MG63 (cell line): ENCODE measurements around the gene AKAP6. TPM values are rescaled to one million over a fixed set of nuclear protein-coding genes. Genes with fewer than 3 reads are reported as not detected.

Source experiments
- DNase-seq: peaks from one replicate; pipeline ENCODE4 v3.0.0-alpha.2; 2020
- H3K27me3 ChIP-seq: fragments of 250-450 bp; sonication (Bioruptor Pico); 2 replicates; pipeline ENCODE4 v1.5.1; 2020; ENCODE audit warnings: mild to moderate bottlenecking, moderate library complexity
- H3K36me3 ChIP-seq: fragments of 250-450 bp; sonication (Bioruptor Pico); 2 replicates; pipeline ENCODE4 v1.5.1; 2020; ENCODE audit warnings: mild to moderate bottlenecking, moderate library complexity
- H3K4me3 ChIP-seq: fragments of 250-450 bp; sonication (Bioruptor Pico); 2 replicates; pipeline ENCODE4 v1.5.1; 2020; ENCODE audit warnings: mild to moderate bottlenecking, moderate library complexity
- H3K9me3 ChIP-seq: fragments of 250-450 bp; sonication (Bioruptor Pico); 2 replicates; pipeline ENCODE4 v1.5.1; 2020; ENCODE audit warnings: mild to moderate bottlenecking, moderate library complexity
- total RNA-seq: library from RNA; depleted of rRNA; stranded (reverse); fragments of >200 nt; shearing (Covaris generic); gene quantifications from 2 replicates; pipeline ENCODE4 v1.2.3, GENCODE V29; 2014; ENCODE audit warnings: low replicate concordance; rRNA removed

AKAP6 gene
- 1.7 TPM in 1 of 2 replicates, not detected in the other for total RNA-seq

- Histone ChIP-seq H3K4me3 (no peak within 1 kb of the TSS), H3K27me3 (no peaks in the 10 kb centered on the region), H3K9me3 (no peaks in the 10 kb centered on the region), H3K36me3 (no peaks in the 10 kb centered on the region)
- no peak for DNase-seq
Observed at GRCh38 chr14:32329146-32329545, at the start of gene AKAP6. Gene AKAP6 (plus strand): TSS chr14:32329298. CDS start chr14:32433494, 104,196 bp downstream.

- no peaks in the 10 kb centered on the region for H3K9me3 ChIP-seq
- no peak overlapping the region for H3K4me3 ChIP-seq
- no peak for DNase-seq
- H3K36me3 ChIP-seq: no peaks in the 10 kb centered on the region
- no peaks in the 10 kb centered on the region for H3K27me3 ChIP-seq
Observed at GRCh38 chr14:32286602-32287001, 42.5 kb upstream of the AKAP6 start.

- H3K4me3 ChIP-seq: no peak overlapping the region
- H3K27me3 ChIP-seq: no peaks in the 10 kb centered on the region
- H3K36me3 ChIP-seq: no peaks in the 10 kb centered on the region
- H3K9me3 ChIP-seq: no peaks in the 10 kb centered on the region
- DNase-seq: no peak
Observed at GRCh38 chr14:32296366-32296765, 32.7 kb upstream of the AKAP6 start.

- no peak overlapping the region for H3K4me3 ChIP-seq
- no peaks in the 10 kb centered on the region for H3K27me3 ChIP-seq
- H3K9me3 ChIP-seq: no peaks in the 10 kb centered on the region
- H3K36me3 ChIP-seq: no peaks in the 10 kb centered on the region
- no peak for DNase-seq
Observed at GRCh38 chr14:32298346-32298745, 30.8 kb upstream of the AKAP6 start.

- Histone ChIP-seq H3K4me3 (no peak overlapping the region), H3K36me3 (no peaks in the 10 kb centered on the region), H3K27me3 (no peaks in the 10 kb centered on the region), H3K9me3 (no peaks in the 10 kb centered on the region)
- no peak for DNase-seq
Observed at GRCh38 chr14:32300136-32300535, 29.0 kb upstream of the AKAP6 start.

GRCh38 chr14:32303865-32304264 is 25.2 kb upstream of the AKAP6 start:
- H3K27me3 ChIP-seq: no peaks in the 10 kb centered on the region

GRCh38 chr14:32304296-32304695 is 24.8 kb upstream of the AKAP6 start:
- no peak for DNase-seq
- no peak overlapping the region for H3K4me3 ChIP-seq
- no peaks in the 10 kb centered on the region for H3K27me3 ChIP-seq
- H3K9me3 ChIP-seq: no peaks in the 10 kb centered on the region
- no peaks in the 10 kb centered on the region for H3K36me3 ChIP-seq

More at GRCh38 chr14:32303865-32304264, 25.2 kb upstream of the AKAP6 start:
- no peaks in the 10 kb centered on the region for H3K9me3 ChIP-seq
- H3K36me3 ChIP-seq: no peaks in the 10 kb centered on the region
- DNase-seq: no peak
- no peak overlapping the region for H3K4me3 ChIP-seq

GRCh38 chr14:32306549-32306948 is 22.5 kb upstream of the AKAP6 start:
- DNase-seq: no peak
- H3K27me3 ChIP-seq: no peaks in the 10 kb centered on the region
- no peak overlapping the region for H3K4me3 ChIP-seq
- H3K36me3 ChIP-seq: no peaks in the 10 kb centered on the region
- H3K9me3 ChIP-seq: no peaks in the 10 kb centered on the region

GRCh38 chr14:32307881-32308582 is 21.1 kb upstream of the AKAP6 start:
- H3K27me3 ChIP-seq: no peaks in the 10 kb centered on the region
- no peaks in the 10 kb centered on the region for H3K9me3 ChIP-seq
- no peak overlapping the region for H3K4me3 ChIP-seq
- H3K36me3 ChIP-seq: no peaks in the 10 kb centered on the region
- no peak for DNase-seq

GRCh38 chr14:32310876-32311275 is 18.2 kb upstream of the AKAP6 start:
- Histone ChIP-seq H3K27me3 (no peaks in the 10 kb centered on the region), H3K4me3 (no peak overlapping the region), H3K9me3 (no peaks in the 10 kb centered on the region), H3K36me3 (no peaks in the 10 kb centered on the region)
- no peak for DNase-seq

- no peaks in the 10 kb centered on the region for H3K27me3 ChIP-seq
- no peaks in the 10 kb centered on the region for H3K9me3 ChIP-seq
- DNase-seq: no peak
Observed at GRCh38 chr14:32311294-32312009, 17.6 kb upstream of the AKAP6 start.

GRCh38 chr14:32312010-32312331 is 17.1 kb upstream of the AKAP6 start:
- Histone ChIP-seq H3K27me3 (no peaks in the 10 kb centered on the region), H3K9me3 (no peaks in the 10 kb centered on the region), H3K36me3 (no peaks in the 10 kb centered on the region), H3K4me3 (no peak overlapping the region)
- DNase-seq: no peak

More at GRCh38 chr14:32311294-32312009, 17.6 kb upstream of the AKAP6 start:
- H3K36me3 ChIP-seq: no peaks in the 10 kb centered on the region
- no peak overlapping the region for H3K4me3 ChIP-seq

GRCh38 chr14:32313844-32314376 is 15.2 kb upstream of the AKAP6 start:
- DNase-seq: no peak
- Histone ChIP-seq H3K36me3 (no peaks in the 10 kb centered on the region), H3K4me3 (no peak overlapping the region), H3K9me3 (no peaks in the 10 kb centered on the region), H3K27me3 (no peaks in the 10 kb centered on the region)

- H3K36me3 ChIP-seq: no peaks in the 10 kb centered on the region
- no peak overlapping the region for H3K4me3 ChIP-seq
- no peaks in the 10 kb centered on the region for H3K9me3 ChIP-seq
- no peak for DNase-seq
- no peaks in the 10 kb centered on the region for H3K27me3 ChIP-seq
Observed at GRCh38 chr14:32318087-32318795, 10.9 kb upstream of the AKAP6 start.

- Histone ChIP-seq H3K4me3 (no peak overlapping the region), H3K9me3 (no peaks in the 10 kb centered on the region), H3K27me3 (no peaks in the 10 kb centered on the region), H3K36me3 (no peaks in the 10 kb centered on the region)
- no peak for DNase-seq
Observed at GRCh38 chr14:32319368-32320049, 9.6 kb upstream of the AKAP6 start.

- Histone ChIP-seq H3K4me3 (no peak overlapping the region), H3K27me3 (no peaks in the 10 kb centered on the region), H3K36me3 (no peaks in the 10 kb centered on the region), H3K9me3 (no peaks in the 10 kb centered on the region)
- no peak for DNase-seq
Observed at GRCh38 chr14:32324601-32325000, 4.5 kb upstream of the AKAP6 start.
